K562 (cell line): ENCODE results near the gene LSM11. TPM values are rescaled to one million over a fixed set of nuclear protein-coding genes. Genes with fewer than 3 reads are reported as not detected.
A peak's percentile ranks its signal among the peaks of the same experiment; 100 is the strongest.

ENCODE experiments used
- CREB3 ChIP-seq: fragments of 450-650 bp; conservative IDR thresholded peaks from 2 replicates; pipeline ENCODE4 v1.6.1; 2016; ENCODE audit warnings: missing genetic modification characterization, low read depth, mild to moderate bottlenecking, missing compliant biosample characterization, moderate library complexity
- CTBP1 ChIP-seq: fragments of 450-650 bp; IDR thresholded peaks from 2 replicates; pipeline ENCODE4 v1.6.1; 2016; ENCODE audit warnings: borderline replicate concordance
- CTCF ChIP-seq, 3 experiments: IDR thresholded peaks in 2 of 3; conservative IDR thresholded peaks in 1 of 3; 2 replicates each; pipeline ENCODE4 v1.5.1; 2011 to 2012; ENCODE audit warnings: low read length in 3 of 3, mild to moderate bottlenecking in 3 of 3, control low read depth in 2 of 3, improper control_type of control experiment in 1 of 3, inconsistent platforms in 1 of 3, low read depth in 1 of 3, mixed read lengths in 1 of 3, moderate library complexity in 1 of 3; ENCODE audit not compliant: insufficient read depth in 2 of 3
- E2F6 ChIP-seq, 2 experiments: IDR thresholded peaks; 2 replicates each; pipeline ENCODE4 v1.6.1; 2011; ENCODE audit warnings: borderline replicate concordance in 1 of 2, control low read depth in 1 of 2, low read depth in 1 of 2, low read length in 1 of 2, mild to moderate bottlenecking in 1 of 2, mixed read lengths in 1 of 2, moderate library complexity in 1 of 2; ENCODE audit not compliant: insufficient read depth in 1 of 2, insufficient read length in 1 of 2, poor library complexity in 1 of 2, severe bottlenecking in 1 of 2; ENCODE audit errors: extremely low read depth in 1 of 2
- ERF ChIP-seq: fragments of 450-650 bp; formaldehyde crosslinking; IDR thresholded peaks from 2 replicates; pipeline ENCODE4 v1.4.0; 2020; ENCODE audit warnings: mild to moderate bottlenecking, mixed read lengths
- EZH2 ChIP-seq: IDR thresholded peaks from 2 replicates; pipeline ENCODE4 v1.6.1; 2012; ENCODE audit warnings: low read depth, mild to moderate bottlenecking, inconsistent platforms, low read length, borderline replicate concordance
- HDAC2 ChIP-seq: fragments of 450-650 bp; IDR thresholded peaks from 2 replicates; pipeline ENCODE4 v1.6.1; 2016; ENCODE audit warnings: mild to moderate bottlenecking
- MAFK ChIP-seq: IDR thresholded peaks from 2 replicates; pipeline ENCODE4 v1.6.1; 2011; ENCODE audit warnings: low read length, improper control_type of control experiment
- MCM7 ChIP-seq, 2 experiments: fragments of 450-650 bp; IDR thresholded peaks; 2 replicates each; pipeline ENCODE4 v1.6.1; 2016 to 2018
- POLR2AphosphoS2 ChIP-seq: IDR thresholded peaks from 2 replicates; pipeline ENCODE4 v1.6.1; 2012; ENCODE audit warnings: low read length, improper control_type of control experiment
- RCOR1 ChIP-seq, 2 experiments: IDR thresholded peaks; 2 replicates each; pipeline ENCODE4 v1.6.1; 2012; ENCODE audit warnings: low read depth in 2 of 2, low read length in 2 of 2, borderline replicate concordance in 1 of 2, improper control_type of control experiment in 1 of 2
- RFX1 ChIP-seq: fragments of 450-650 bp; IDR thresholded peaks from 2 replicates; pipeline ENCODE4 v1.6.1; 2016; ENCODE audit warnings: mild to moderate bottlenecking, moderate library complexity
- RNF2 ChIP-seq: sonication (generic); IDR thresholded peaks from 2 replicates; pipeline ENCODE4 v1.6.1; 2016
- SMC3 ChIP-seq: conservative IDR thresholded peaks from 2 replicates; pipeline ENCODE4 v1.6.1; 2011; ENCODE audit warnings: low read depth, low read length, improper control_type of control experiment; ENCODE audit not compliant: insufficient read depth
- ZBTB40 ChIP-seq, 2 experiments: fragments of 450-650 bp in 1 of 2; sonication (generic) in 1 of 2; formaldehyde crosslinking in 1 of 2; IDR thresholded peaks; 2 replicates each; pipeline versions ENCODE4 v1.7.1 to v1.9.0; 2016 to 2022; ENCODE audit warnings: inconsistent platforms in 1 of 2, mild to moderate bottlenecking in 1 of 2, missing genetic modification reagents in 1 of 2
- ZNF589 ChIP-seq: fragments of 200-800 bp; sonication (Bioruptor generic); IDR thresholded peaks from 2 replicates; pipeline ENCODE4 v1.6.1; 2016; ENCODE audit warnings: low read depth, missing genetic modification characterization, missing compliant biosample characterization
- polyA plus RNA-seq, 8 experiments: library from polyadenylated mRNA; depleted of rRNA in 4 of 8; stranded (reverse) in 5 of 8; unstranded in 3 of 8; fragments of >200 nt; fragmentation: Nextera tagmentation in 2 of 8; fragmentation: Illumina TruSeq in 1 of 8; extraction: Ambion mirVana in 2 of 8; extraction: Trizol in 1 of 8; gene quantifications; 2 replicates each; pipeline versions ENCODE4 v1.2.1 to v1.2.3, GENCODE V29; 2011 to 2014; ENCODE audit warnings: inconsistent platforms in 1 of 8, missing spikeins in 1 of 8
- total RNA-seq, 7 experiments: library from RNA; depleted of rRNA in 6 of 7; stranded (reverse); fragments of >200 nt in 6 of 7; fragmentation: Illumina TruSeq in 2 of 7; extraction: Trizol in 2 of 7; gene quantifications; 2 replicates each; pipeline versions ENCODE4 v1.2.1 to v1.2.3, GENCODE V29; 2011 to 2021; ENCODE audit warnings: low replicate concordance in 1 of 7

The LSM11 gene
- total and polyA plus RNA-seq, 9 of the 15 experiments (the other 6 are each of a cell fraction or from before 2014, with no cell fraction given) = 1.8 to 9.4 (median 4.7) TPM

GRCh38 chr5:157740229-157740610 is 3.3 kb upstream of the LSM11 start (continued):
- TF ChIP-seq CREB3 (tag) (no peak), MAFK (no peak), ZBTB40 (IDR thresholded peaks at IDR 0.05) (no peak), ZBTB40 (CRISPR knock-in tag; IDR thresholded peaks at IDR 0.05) (no peak), EZH2 (no peak), CTCF (IDR thresholded peaks at IDR 0.05 in 2 of 3, conservative IDR thresholded peaks at IDR 0.05 in 1 of 3; ENCODE audit: insufficient read depth in 2 of 3, low read depth in 1 of 3, low read length in 3 of 3) (peak; percentile 59 to 67 (median 64)), CTBP1 (peak; percentile 29; the same call in 1 of the 2 replicates), E2F6 (IDR thresholded peaks at IDR 0.05; ENCODE audit: borderline replicate concordance in 1 of 2, extremely low read depth in 1 of 2, insufficient read depth in 1 of 2, insufficient read length in 1 of 2, low read depth in 1 of 2, low read length in 1 of 2, poor library complexity in 1 of 2, severe bottlenecking in 1 of 2) (no peak), POLR2AphosphoS2 (no peak), RCOR1 (IDR thresholded peaks at IDR 0.05; ENCODE audit: borderline replicate concordance in 1 of 2, low read depth in 2 of 2, low read length in 2 of 2) (peak in 1 of 2 experiments; percentile 48; a peak in 1 of 4 replicates), HDAC2 (no peak), RNF2 (no peak), RFX1 (no peak), MCM7 (IDR thresholded peaks at IDR 0.05) (no peak), SMC3 (peak; percentile 35), ERF (CRISPR knock-in tag) (no peak), ZNF589 (CRISPR knock-in tag) (no peak)
